Measurements from ENCODE around the gene LYPD4.

DNA sequence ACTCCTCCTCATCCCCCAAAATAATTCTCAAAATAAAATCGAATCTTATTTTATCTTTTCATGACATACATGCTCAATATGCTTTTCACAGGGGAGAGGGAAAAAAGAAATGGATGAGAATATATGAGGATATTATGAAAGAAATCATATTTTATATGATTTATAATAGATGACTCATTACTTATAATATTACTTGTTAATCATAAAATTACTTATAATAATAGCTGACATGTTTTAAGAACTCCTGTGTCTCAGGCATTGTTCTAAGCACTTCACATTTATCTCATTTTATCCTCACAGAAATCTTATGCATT is 51.1 kb downstream of the LYPD4 start:
- TF ChIP-seq SP1 (IDR thresholded peaks at IDR 0.05) = no peak
- TF ChIP-seq FOXA1 (IDR thresholded peaks at IDR 0.05) = no peak
- TF ChIP-seq, protein P1, sequence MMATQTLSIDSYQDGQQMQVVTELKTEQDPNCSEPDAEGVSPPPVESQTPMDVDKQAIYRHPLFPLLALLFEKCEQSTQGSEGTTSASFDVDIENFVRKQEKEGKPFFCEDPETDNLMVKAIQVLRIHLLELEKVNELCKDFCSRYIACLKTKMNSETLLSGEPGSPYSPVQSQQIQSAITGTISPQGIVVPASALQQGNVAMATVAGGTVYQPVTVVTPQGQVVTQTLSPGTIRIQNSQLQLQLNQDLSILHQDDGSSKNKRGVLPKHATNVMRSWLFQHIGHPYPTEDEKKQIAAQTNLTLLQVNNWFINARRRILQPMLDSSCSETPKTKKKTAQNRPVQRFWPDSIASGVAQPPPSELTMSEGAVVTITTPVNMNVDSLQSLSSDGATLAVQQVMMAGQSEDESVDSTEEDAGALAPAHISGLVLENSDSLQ (IDR thresholded peaks at IDR 0.05) = no peak
- TF ChIP-seq ELF4 (IDR thresholded peaks at IDR 0.05) = no peak
- TF ChIP-seq L3MBTL2 (conservative IDR thresholded peaks at IDR 0.05) = no peak
- no peak for TF ChIP-seq FOXK2 (IDR thresholded peaks at IDR 0.05)
- no peak for TF ChIP-seq CTBP1 (IDR thresholded peaks at IDR 0.05; ENCODE audit: borderline replicate concordance)
- TF ChIP-seq ARNT (IDR thresholded peaks at IDR 0.05) = no peak
